ENCODE results near the gene GALM. TPM values are rescaled to one million over a fixed set of nuclear protein-coding genes. Genes with fewer than 3 reads are reported as not detected.
"Not testable (repeated sequence)": the region's sequence is repeated elsewhere in the genome, so short reads cannot be mapped to it uniquely, and the experiment has no call there.

Gene GALM
- polyA plus RNA-seq, 1 donor, result 11.8 TPM

- DNase-seq (ENCODE audit: low read depth), result no peak
Observed at GRCh38 chr2:38739524-38739923, 73.6 kb downstream of the GALM start.

- DNase-seq (ENCODE audit: low read depth), result no peak
Observed at GRCh38 chr2:38740851-38741731, 75.2 kb downstream of the GALM start.

- no peak for DNase-seq (ENCODE audit: low read depth)
Observed at GRCh38 chr2:38742797-38743559, 77.1 kb downstream of the GALM start.

- no peak for DNase-seq (ENCODE audit: low read depth)
Observed at GRCh38 chr2:38743672-38744398, 77.9 kb downstream of the GALM start.

GRCh38 chr2:38744399-38744780 is 78.5 kb downstream of the GALM start:
- no peak for DNase-seq (ENCODE audit: low read depth)

GRCh38 chr2:38745267-38745666 is 79.4 kb downstream of the GALM start:
- no peak for DNase-seq (ENCODE audit: low read depth)

GRCh38 chr2:38747007-38747424 is 81.1 kb downstream of the GALM start:
- no peak for DNase-seq (ENCODE audit: low read depth)

- no peak for DNase-seq (ENCODE audit: low read depth)
Observed at GRCh38 chr2:38747819-38748218, 81.9 kb downstream of the GALM start.

GRCh38 chr2:38748391-38748790 is 82.5 kb downstream of the GALM start:
- DNase-seq (ENCODE audit: low read depth), result no peak

GRCh38 chr2:38748943-38749804 is 83.3 kb downstream of the GALM start:
- no peak for DNase-seq (ENCODE audit: low read depth)

GRCh38 chr2:38750011-38750890 is 84.3 kb downstream of the GALM start:
- DNase-seq (ENCODE audit: low read depth), result peak; percentile 19

- peak; percentile 100 for DNase-seq (ENCODE audit: low read depth)
Observed at GRCh38 chr2:38750891-38751595, 85.1 kb downstream of the GALM start, which contains the start of gene SRSF7. Gene SRSF7, minus strand, starts transcription at chr2:38751361. Its CDS starts 105 bp downstream, at chr2:38751256.

GRCh38 chr2:38751596-38752410 is 85.9 kb downstream of the GALM start:
- peak; percentile 8 for DNase-seq (ENCODE audit: low read depth)

- DNase-seq (ENCODE audit: low read depth), result no peak
Observed at GRCh38 chr2:38754049-38754448, 88.1 kb downstream of the GALM start.

GRCh38 chr2:38754506-38754905 is 88.6 kb downstream of the GALM start:
- DNase-seq (ENCODE audit: low read depth), result no peak

- DNase-seq (ENCODE audit: low read depth), result not testable (repeated sequence)
Observed at GRCh38 chr2:38755891-38756290, 90.0 kb downstream of the GALM start.

GRCh38 chr2:38763228-38763627 is 97.3 kb downstream of the GALM start:
- DNase-seq (ENCODE audit: low read depth), result no peak

- no peak for DNase-seq (ENCODE audit: low read depth)
Observed at GRCh38 chr2:38763728-38764127, 97.8 kb downstream of the GALM start.

- DNase-seq (ENCODE audit: low read depth), result no peak
Observed at GRCh38 chr2:38765149-38765548, 99.2 kb downstream of the GALM start.

All from forelimb muscle (tissue), 1 donor.